ENCODE data around the gene RDH12.

Gene RDH12

GRCh38 chr14:67694791-67695393 is 6.8 kb upstream of the RDH12 start:
- H3K18ac ChIP-seq (ENCODE audit: low read length), result peak overlapping the region; percentile 97
- peak overlapping the region; percentile 83 for H3K4me3 ChIP-seq (ENCODE audit: low read length)
- H2AK5ac ChIP-seq (ENCODE audit: low read length), result peak overlapping the region; percentile 45
- no CpG with 5 or more reads among the region's 21 CpGs for WGBS (ENCODE audit: extremely low coverage, insufficient coverage, low lambda C conversion rate)
- H3K4me1 ChIP-seq (ENCODE audit: control insufficient read depth, low read depth, low read length), result peaks cover 3% of the 10 kb centered on the region
- no peak overlapping the region for H4K5ac ChIP-seq (ENCODE audit: low read length)
- H2BK5ac ChIP-seq (ENCODE audit: low read length), result peak overlapping the region; percentile 47
- H4K8ac ChIP-seq (ENCODE audit: low read depth, low read length), result no peak overlapping the region
- H3K4me2 ChIP-seq (ENCODE audit: low read length), result peak overlapping the region; percentile 63
- peaks cover 34% of the 10 kb centered on the region for H3K79me2 ChIP-seq (ENCODE audit: control insufficient read depth, insufficient read depth, low read length)
- peak; percentile 94 for DNase-seq
- H3K79me1 ChIP-seq (ENCODE audit: low read length), result peaks cover 23% of the 10 kb centered on the region
- peak overlapping the region; percentile 83 for H3K27ac ChIP-seq (ENCODE audit: low read depth, low read length)
- peak overlapping the region; percentile 96 for H3K56ac ChIP-seq (ENCODE audit: low read length)
- no peak overlapping the region for H2BK15ac ChIP-seq (replicated peaks; ENCODE audit: low read depth)
- peak overlapping the region; percentile 97 for H3K4ac ChIP-seq (ENCODE audit: low read depth, low read length)
- peaks cover 10% of the 10 kb centered on the region for H3K36me3 ChIP-seq (ENCODE audit: control insufficient read depth, insufficient read depth, low read length)
- no peak overlapping the region for H3K23ac ChIP-seq (ENCODE audit: low read length)
- peak overlapping the region; percentile 92 for H2BK120ac ChIP-seq (ENCODE audit: low read depth, low read length)
- no peaks in the 10 kb centered on the region for H3K27me3 ChIP-seq (ENCODE audit: insufficient read depth, low read length, poor library complexity)
- peak overlapping the region; percentile 87 for H3K9ac ChIP-seq (ENCODE audit: low read length)

GRCh38 chr14:67695394-67695949 is 6.2 kb upstream of the RDH12 start, which contains the start of gene RDH11:
TSS of gene RDH11 (minus strand) at chr14:67695764. CDS start at chr14:67695703, 61 bp downstream.
- WGBS (ENCODE audit: extremely low coverage, insufficient coverage, low lambda C conversion rate), result no CpG with 5 or more reads among the region's 25 CpGs
- Histone ChIP-seq H4K8ac (ENCODE audit: low read depth, low read length) (no peak within 1 kb of the TSS), H3K27me3 (ENCODE audit: insufficient read depth, low read length, poor library complexity) (no peaks in the 10 kb centered on the region)

DNA sequence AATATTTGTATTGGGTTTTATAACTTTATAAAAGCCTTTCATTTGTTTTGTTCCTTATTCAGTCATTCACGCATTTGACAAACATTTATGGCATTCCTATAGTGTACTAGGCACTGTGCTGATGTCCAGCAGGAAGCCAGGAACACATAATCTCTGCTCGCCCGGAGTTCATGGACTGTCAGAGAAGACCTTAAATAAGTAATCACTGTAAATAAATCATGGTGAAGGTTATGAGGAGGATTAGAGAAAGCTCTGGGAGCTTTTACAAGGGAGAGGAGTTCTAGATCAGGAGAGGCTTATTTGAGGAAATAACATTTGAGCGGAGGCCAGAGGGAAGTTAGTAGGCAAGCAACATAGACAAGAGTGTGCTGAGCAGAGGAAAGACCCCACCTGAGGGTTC is 4.7 kb upstream of the RDH12 start:
- Histone ChIP-seq H3K4ac (ENCODE audit: low read depth, low read length) (no peak overlapping the region), H2AK5ac (ENCODE audit: low read length) (no peak overlapping the region), H3K9ac (ENCODE audit: low read length) (no peak overlapping the region), H3K4me1 (ENCODE audit: control insufficient read depth, low read depth, low read length) (peaks cover 3% of the 10 kb centered on the region), H2BK5ac (ENCODE audit: low read length) (no peak overlapping the region), H3K27ac (ENCODE audit: low read depth, low read length) (no peak overlapping the region), H3K36me3 (ENCODE audit: control insufficient read depth, insufficient read depth, low read length) (peaks cover 2% of the 10 kb centered on the region), H4K8ac (ENCODE audit: low read depth, low read length) (no peak overlapping the region), H4K5ac (ENCODE audit: low read length) (no peak overlapping the region), H3K23ac (ENCODE audit: low read length) (no peak overlapping the region), H3K4me2 (ENCODE audit: low read length) (no peak overlapping the region), H3K18ac (ENCODE audit: low read length) (no peak overlapping the region), H3K79me1 (ENCODE audit: low read length) (peaks cover 15% of the 10 kb centered on the region), H2BK120ac (ENCODE audit: low read depth, low read length) (no peak overlapping the region), H3K4me3 (ENCODE audit: low read length) (no peak overlapping the region), H3K56ac (ENCODE audit: low read length) (no peak overlapping the region), H2BK15ac (replicated peaks; ENCODE audit: low read depth) (no peak overlapping the region), H3K27me3 (ENCODE audit: insufficient read depth, low read length, poor library complexity) (no peaks in the 10 kb centered on the region), H3K79me2 (ENCODE audit: control insufficient read depth, insufficient read depth, low read length) (peaks cover 23% of the 10 kb centered on the region)
- no CpG with 5 or more reads among the region's 4 CpGs for WGBS (ENCODE audit: extremely low coverage, insufficient coverage, low lambda C conversion rate)
- DNase-seq, result no peak

More at GRCh38 chr14:67695394-67695949, 6.2 kb upstream of the RDH12 start, which contains the start of gene RDH11:
- H3K18ac ChIP-seq (ENCODE audit: low read length), result peak within 1 kb of the TSS; percentile 97
- H4K5ac ChIP-seq (ENCODE audit: low read length), result no peak within 1 kb of the TSS
- H3K4me2 ChIP-seq (ENCODE audit: low read length), result peak within 1 kb of the TSS; percentile 63
- peaks cover 31% of the 10 kb centered on the region for H3K79me2 ChIP-seq (ENCODE audit: control insufficient read depth, insufficient read depth, low read length)
- H2BK15ac ChIP-seq (replicated peaks; ENCODE audit: low read depth), result no peak within 1 kb of the TSS
- peak within 1 kb of the TSS; percentile 87 for H3K9ac ChIP-seq (ENCODE audit: low read length)
- H3K56ac ChIP-seq (ENCODE audit: low read length), result peak within 1 kb of the TSS; percentile 96
- peak within 1 kb of the TSS; percentile 83 for H3K4me3 ChIP-seq (ENCODE audit: low read length)
- peak; percentile 96 for DNase-seq
- peaks cover 7% of the 10 kb centered on the region for H3K36me3 ChIP-seq (ENCODE audit: control insufficient read depth, insufficient read depth, low read length)
- H2BK5ac ChIP-seq (ENCODE audit: low read length), result peak within 1 kb of the TSS; percentile 47
- peak within 1 kb of the TSS; percentile 83 for H3K27ac ChIP-seq (ENCODE audit: low read depth, low read length)
- H3K23ac ChIP-seq (ENCODE audit: low read length), result no peak within 1 kb of the TSS
- H3K79me1 ChIP-seq (ENCODE audit: low read length), result peaks cover 21% of the 10 kb centered on the region
- H3K4ac ChIP-seq (ENCODE audit: low read depth, low read length), result peak within 1 kb of the TSS; percentile 97
- H3K4me1 ChIP-seq (ENCODE audit: control insufficient read depth, low read depth, low read length), result peaks cover 3% of the 10 kb centered on the region
- peak within 1 kb of the TSS; percentile 92 for H2BK120ac ChIP-seq (ENCODE audit: low read depth, low read length)
- H2AK5ac ChIP-seq (ENCODE audit: low read length), result peak within 1 kb of the TSS; percentile 45

- Histone ChIP-seq H2BK5ac (ENCODE audit: low read length) (no peak overlapping the region), H4K8ac (ENCODE audit: low read depth, low read length) (no peak overlapping the region), H3K27me3 (ENCODE audit: insufficient read depth, low read length, poor library complexity) (no peaks in the 10 kb centered on the region), H3K79me1 (ENCODE audit: low read length) (peaks cover 8% of the 10 kb centered on the region), H2BK15ac (replicated peaks; ENCODE audit: low read depth) (no peak overlapping the region), H3K36me3 (ENCODE audit: control insufficient read depth, insufficient read depth, low read length) (no peaks in the 10 kb centered on the region), H4K5ac (ENCODE audit: low read length) (no peak overlapping the region), H2BK120ac (ENCODE audit: low read depth, low read length) (no peak overlapping the region), H3K4me2 (ENCODE audit: low read length) (no peak overlapping the region), H3K4ac (ENCODE audit: low read depth, low read length) (no peak overlapping the region), H3K4me1 (ENCODE audit: control insufficient read depth, low read depth, low read length) (peaks cover 3% of the 10 kb centered on the region), H3K27ac (ENCODE audit: low read depth, low read length) (no peak overlapping the region), H3K23ac (ENCODE audit: low read length) (no peak overlapping the region), H3K4me3 (ENCODE audit: low read length) (no peak overlapping the region), H3K56ac (ENCODE audit: low read length) (no peak overlapping the region), H3K79me2 (ENCODE audit: control insufficient read depth, insufficient read depth, low read length) (peaks cover 13% of the 10 kb centered on the region), H3K9ac (ENCODE audit: low read length) (no peak overlapping the region), H3K18ac (ENCODE audit: low read length) (no peak overlapping the region), H2AK5ac (ENCODE audit: low read length) (no peak overlapping the region)
- DNase-seq, result no peak
- WGBS (ENCODE audit: extremely low coverage, insufficient coverage, low lambda C conversion rate), result no CpG with 5 or more reads among the region's 1 CpG
Measured at GRCh38 chr14:67698179-67698578, 3.5 kb upstream of the RDH12 start.

DNA sequence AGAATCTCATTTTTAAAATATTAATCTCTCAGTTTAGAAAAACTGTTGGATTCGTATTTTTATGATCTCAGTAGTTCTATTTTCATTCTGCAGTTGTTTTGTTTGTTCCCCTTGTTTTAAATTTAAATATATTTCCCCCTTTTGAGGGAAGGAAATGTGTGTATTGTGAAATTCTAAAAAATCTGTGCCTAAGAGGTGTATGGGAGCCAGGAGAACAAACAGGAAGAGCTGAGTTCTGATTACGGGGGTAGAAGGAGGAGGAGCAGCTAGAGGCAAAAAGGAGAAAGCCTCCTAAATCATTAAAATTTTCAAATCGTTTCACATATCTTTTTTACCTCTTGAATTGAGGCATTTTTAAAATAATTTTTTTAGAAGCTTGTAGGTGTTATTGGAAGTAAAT is 2.3 kb downstream of the RDH12 start:
- Histone ChIP-seq H3K79me2 (ENCODE audit: control insufficient read depth, insufficient read depth, low read length) (no peaks in the 10 kb centered on the region), H3K27ac (ENCODE audit: low read depth, low read length) (no peak overlapping the region), H3K4me1 (ENCODE audit: control insufficient read depth, low read depth, low read length) (no peaks in the 10 kb centered on the region), H4K8ac (ENCODE audit: low read depth, low read length) (no peak overlapping the region), H2BK120ac (ENCODE audit: low read depth, low read length) (no peak overlapping the region), H3K4me3 (ENCODE audit: low read length) (no peak overlapping the region), H2AK5ac (ENCODE audit: low read length) (no peak overlapping the region), H3K18ac (ENCODE audit: low read length) (no peak overlapping the region), H3K4me2 (ENCODE audit: low read length) (no peak overlapping the region), H2BK15ac (replicated peaks; ENCODE audit: low read depth) (no peak overlapping the region), H3K56ac (ENCODE audit: low read length) (no peak overlapping the region), H3K9ac (ENCODE audit: low read length) (no peak overlapping the region), H2BK5ac (ENCODE audit: low read length) (no peak overlapping the region), H3K23ac (ENCODE audit: low read length) (no peak overlapping the region), H3K79me1 (ENCODE audit: low read length) (no peaks in the 10 kb centered on the region), H4K5ac (ENCODE audit: low read length) (no peak overlapping the region), H3K36me3 (ENCODE audit: control insufficient read depth, insufficient read depth, low read length) (no peaks in the 10 kb centered on the region), H3K4ac (ENCODE audit: low read depth, low read length) (no peak overlapping the region), H3K27me3 (ENCODE audit: insufficient read depth, low read length, poor library complexity) (no peaks in the 10 kb centered on the region)
- DNase-seq, result no peak
- no CpG with 5 or more reads among the region's 3 CpGs for WGBS (ENCODE audit: extremely low coverage, insufficient coverage, low lambda C conversion rate)
